Measurements from ENCODE around the gene CTNNA1.
"Not testable (repeated sequence)": the region's sequence is repeated elsewhere in the genome, so short reads cannot be mapped to it uniquely, and the experiment has no call there.

Gene CTNNA1

GRCh38 chr5:138913773-138914172 lies 160.5 kb downstream of the CTNNA1 start:
- Histone ChIP-seq H3K36me3 (no peaks in the 10 kb centered on the region), H3K4me1 (ENCODE audit: control insufficient read depth in 1 of 2, insufficient read depth in 1 of 2, low read depth in 1 of 2, low read length in 1 of 2) (no peaks in the 10 kb centered on the region), H3K27me3 (no peaks in the 10 kb centered on the region), H3K9me3 (no peaks in the 10 kb centered on the region), H3K4me3 (ENCODE audit: low read depth in 1 of 2, low read length in 1 of 2) (no peak overlapping the region), H3K27ac (no peak overlapping the region)
- no peak for TF ChIP-seq CTCF (IDR thresholded peaks at IDR 0.05)

GRCh38 chr5:138914338-138914737 lies 161.1 kb downstream of the CTNNA1 start:
- no peaks in the 10 kb centered on the region for H3K36me3 ChIP-seq
- no peak overlapping the region for H3K4me3 ChIP-seq (ENCODE audit: low read depth in 1 of 2, low read length in 1 of 2)
- no peaks in the 10 kb centered on the region for H3K4me1 ChIP-seq (ENCODE audit: control insufficient read depth in 1 of 2, insufficient read depth in 1 of 2, low read depth in 1 of 2, low read length in 1 of 2)
- no peak for TF ChIP-seq CTCF (IDR thresholded peaks at IDR 0.05)
- no peak overlapping the region for H3K27ac ChIP-seq
- no peaks in the 10 kb centered on the region for H3K9me3 ChIP-seq
- no peaks in the 10 kb centered on the region for H3K27me3 ChIP-seq

GRCh38 chr5:138918686-138919085 lies 165.5 kb downstream of the CTNNA1 start:
- no peaks in the 10 kb centered on the region for H3K9me3 ChIP-seq
- no peaks in the 10 kb centered on the region for H3K4me1 ChIP-seq (ENCODE audit: control insufficient read depth in 1 of 2, insufficient read depth in 1 of 2, low read depth in 1 of 2, low read length in 1 of 2)
- H3K4me3 ChIP-seq (ENCODE audit: low read depth in 1 of 2, low read length in 1 of 2) = no peak overlapping the region
- TF ChIP-seq CTCF (IDR thresholded peaks at IDR 0.05) = no peak
- no peak overlapping the region for H3K27ac ChIP-seq
- H3K36me3 ChIP-seq = no peaks in the 10 kb centered on the region
- no peaks in the 10 kb centered on the region for H3K27me3 ChIP-seq

- no peak overlapping the region for H3K27ac ChIP-seq
- no peaks in the 10 kb centered on the region for H3K4me1 ChIP-seq (ENCODE audit: control insufficient read depth in 1 of 2, insufficient read depth in 1 of 2, low read depth in 1 of 2, low read length in 1 of 2)
- TF ChIP-seq CTCF (IDR thresholded peaks at IDR 0.05) = no peak
- H3K4me3 ChIP-seq (ENCODE audit: low read depth in 1 of 2, low read length in 1 of 2) = no peak overlapping the region
- no peaks in the 10 kb centered on the region for H3K9me3 ChIP-seq
- H3K27me3 ChIP-seq = no peaks in the 10 kb centered on the region
- H3K36me3 ChIP-seq = peaks cover 2% of the 10 kb centered on the region
These were observed 167.0 kb downstream of the CTNNA1 start for GRCh38 chr5:138920181-138920580.

GRCh38 chr5:138921362-138921761 lies 168.1 kb downstream of the CTNNA1 start:
- H3K4me3 ChIP-seq (ENCODE audit: low read depth in 1 of 2, low read length in 1 of 2); H3K27me3 ChIP-seq; H3K9me3 ChIP-seq; H3K27ac ChIP-seq; H3K4me1 ChIP-seq (ENCODE audit: control insufficient read depth in 1 of 2, insufficient read depth in 1 of 2, low read depth in 1 of 2, low read length in 1 of 2): not testable (repeated sequence)
- H3K36me3 ChIP-seq = peaks cover 13% of the 10 kb centered on the region

GRCh38 chr5:138922494-138922893 lies 169.3 kb downstream of the CTNNA1 start:
- Histone ChIP-seq H3K9me3 (no peaks in the 10 kb centered on the region), H3K27ac (no peak overlapping the region), H3K4me3 (ENCODE audit: low read depth in 1 of 2, low read length in 1 of 2) (no peak overlapping the region), H3K36me3 (peaks cover 21% of the 10 kb centered on the region), H3K4me1 (ENCODE audit: control insufficient read depth in 1 of 2, insufficient read depth in 1 of 2, low read depth in 1 of 2, low read length in 1 of 2) (no peaks in the 10 kb centered on the region), H3K27me3 (no peaks in the 10 kb centered on the region)
- no peak for TF ChIP-seq CTCF (IDR thresholded peaks at IDR 0.05)
